MCF 10A (cell line): Measurements from ENCODE around the gene MAFF. TPM values are rescaled to one million over a fixed set of nuclear protein-coding genes. Genes with fewer than 3 reads are reported as not detected.

Experiments
- BruUV-seq: library from RNA; stranded (reverse); fragments of 400-500 nt; replicated peaks from 2 replicates; lab custom pipeline; 2021; lab: Mats Ljungman, UMichigan
- CTCF ChIA-PET: fragments of 300-600 bp; sonication (Branson Sonifier 250); formaldehyde crosslinking; extraction: SDS; loops from one replicate; lab custom pipeline; 2021; ENCODE audit warnings: antibody characterized with exemption, inconsistent platforms; lab: Yijun Ruan, JAX
- POLR2A ChIA-PET: fragments of 300-600, 350-650 bp; sonication (Branson Sonifier 250); formaldehyde crosslinking; extraction: SDS; loops from one replicate; lab custom pipeline; 2020; ENCODE audit warnings: antibody characterized with exemption, inconsistent platforms; lab: Yijun Ruan, JAX
- DNase-seq: peaks from one replicate; pipeline ENCODE4 v3.0.0-alpha.2; 2018; ENCODE audit not compliant: unreplicated experiment
- H3K27ac Mint-ChIP-seq: one replicate; pipeline ENCODE4 v1.8.0; 2022; ENCODE audit warnings: mild to moderate bottlenecking, low read depth, mixed read lengths; ENCODE audit not compliant: unreplicated experiment
- H3K27me3 Mint-ChIP-seq: one replicate; pipeline ENCODE4 v1.8.0; 2022; ENCODE audit warnings: mixed read lengths; ENCODE audit not compliant: insufficient read depth, unreplicated experiment
- H3K36me3 Mint-ChIP-seq: one replicate; pipeline ENCODE4 v1.8.0; 2022; ENCODE audit warnings: mild to moderate bottlenecking, moderate library complexity, mixed read lengths; ENCODE audit not compliant: insufficient read depth, unreplicated experiment
- H3K4me1 Mint-ChIP-seq: one replicate; pipeline ENCODE4 v1.8.0; 2022; ENCODE audit warnings: mixed read lengths; ENCODE audit not compliant: insufficient read depth, unreplicated experiment
- H3K4me3 Mint-ChIP-seq: one replicate; pipeline ENCODE4 v1.8.0; 2022; ENCODE audit warnings: mild to moderate bottlenecking, moderate library complexity, mixed read lengths; ENCODE audit not compliant: unreplicated experiment
- H3K9me3 Mint-ChIP-seq: one replicate; pipeline ENCODE4 v1.8.0; 2022; ENCODE audit warnings: mixed read lengths; ENCODE audit not compliant: unreplicated experiment
- intact Hi-C: fragments of 100-400 bp; cut with micrococcal nuclease; formaldehyde crosslinking; loops from 2 replicates; pipeline ENCODE4 v1.14.1; 2022
- total RNA-seq: library from RNA; stranded (reverse); gene quantifications from 2 replicates; pipeline ENCODE4 v1.2.3, GENCODE V29; 2022
- TF ChIP-seq, protein P1 (sequence below): fragments of 200-600 bp; IDR thresholded peaks from one replicate; pipeline ENCODE4 v1.8.0; 2022; ENCODE audit warnings: antibody characterized with exemption, mild to moderate bottlenecking; ENCODE audit not compliant: unreplicated experiment

MAFF gene
- total RNA-seq, 1 experiment from 2014 or later = 71.4 TPM

- peaks cover 75% of the 10 kb centered on the region for H3K36me3 Mint-ChIP-seq
- H3K27ac Mint-ChIP-seq = peak overlapping the region; percentile 85
- no peak overlapping the region for H3K4me3 Mint-ChIP-seq
- no TSS peak for BruUV-seq
- intact Hi-C loops = no loop called here
- TF ChIP-seq, protein P1, sequence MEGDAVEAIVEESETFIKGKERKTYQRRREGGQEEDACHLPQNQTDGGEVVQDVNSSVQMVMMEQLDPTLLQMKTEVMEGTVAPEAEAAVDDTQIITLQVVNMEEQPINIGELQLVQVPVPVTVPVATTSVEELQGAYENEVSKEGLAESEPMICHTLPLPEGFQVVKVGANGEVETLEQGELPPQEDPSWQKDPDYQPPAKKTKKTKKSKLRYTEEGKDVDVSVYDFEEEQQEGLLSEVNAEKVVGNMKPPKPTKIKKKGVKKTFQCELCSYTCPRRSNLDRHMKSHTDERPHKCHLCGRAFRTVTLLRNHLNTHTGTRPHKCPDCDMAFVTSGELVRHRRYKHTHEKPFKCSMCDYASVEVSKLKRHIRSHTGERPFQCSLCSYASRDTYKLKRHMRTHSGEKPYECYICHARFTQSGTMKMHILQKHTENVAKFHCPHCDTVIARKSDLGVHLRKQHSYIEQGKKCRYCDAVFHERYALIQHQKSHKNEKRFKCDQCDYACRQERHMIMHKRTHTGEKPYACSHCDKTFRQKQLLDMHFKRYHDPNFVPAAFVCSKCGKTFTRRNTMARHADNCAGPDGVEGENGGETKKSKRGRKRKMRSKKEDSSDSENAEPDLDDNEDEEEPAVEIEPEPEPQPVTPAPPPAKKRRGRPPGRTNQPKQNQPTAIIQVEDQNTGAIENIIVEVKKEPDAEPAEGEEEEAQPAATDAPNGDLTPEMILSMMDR = no peak
- no peak for DNase-seq
- peaks cover 36% of the 10 kb centered on the region for H3K4me1 Mint-ChIP-seq
- no peaks in the 10 kb centered on the region for H3K27me3 Mint-ChIP-seq
- CTCF ChIA-PET = interaction anchor here (0.6 kb wide), 1 partner anchor 10 kb away, joined by 3 read pairs; no protein-coding TSS in a partner anchor
- no peaks in the 10 kb centered on the region for H3K9me3 Mint-ChIP-seq
- POLR2A ChIA-PET = no interaction called here
Observed at GRCh38 chr22:38214302-38215056, 12.7 kb downstream of the MAFF start.

DNA sequence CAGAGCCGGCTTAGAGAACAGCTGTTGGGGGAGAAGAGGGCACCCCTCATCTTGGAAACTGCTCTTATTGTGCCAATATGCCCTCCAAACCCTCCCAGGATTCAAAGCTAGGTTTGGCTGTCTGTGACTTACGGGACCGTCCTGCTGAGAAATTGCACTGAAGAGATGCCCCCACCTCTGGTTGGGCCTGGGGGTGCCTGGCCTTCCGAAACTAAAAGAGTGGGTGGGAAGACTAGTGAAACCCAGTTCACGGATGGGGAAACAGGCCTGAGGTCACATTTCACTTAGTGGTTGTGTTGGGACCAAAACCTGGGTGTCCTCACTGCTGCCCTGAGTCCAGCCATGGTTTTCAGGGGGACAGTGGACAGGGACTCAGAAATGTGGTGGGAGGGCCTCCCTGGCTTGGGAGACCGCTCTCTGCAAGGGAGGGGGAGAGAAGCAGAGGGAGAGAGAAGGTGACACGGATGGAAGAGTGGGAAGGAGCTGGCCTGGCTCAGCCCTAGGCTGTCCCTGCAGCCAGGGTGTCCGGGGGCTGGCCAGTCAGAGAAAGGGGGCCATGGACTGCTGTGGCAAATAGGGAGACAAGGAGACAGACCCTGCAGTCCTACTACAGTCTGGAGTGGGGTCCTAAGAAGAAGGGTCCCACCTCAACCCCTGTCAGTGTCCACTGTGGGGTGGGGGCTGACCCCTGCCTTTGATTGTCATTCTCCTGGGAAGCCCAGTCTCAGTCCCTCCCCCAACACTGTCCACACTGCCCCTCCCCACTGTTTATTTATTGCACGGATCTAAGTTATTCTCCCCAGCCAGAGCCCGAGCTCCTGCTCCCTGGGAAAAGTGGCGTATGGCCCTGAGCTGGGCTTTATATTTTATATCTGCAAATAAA is 13.6 kb downstream of the MAFF start:
- peaks cover 39% of the 10 kb centered on the region for H3K4me1 Mint-ChIP-seq
- POLR2A ChIA-PET = interaction anchor here (0.9 kb wide), 1 partner anchor 10 kb away, joined by 4 read pairs; no protein-coding TSS in a partner anchor
- H3K9me3 Mint-ChIP-seq = no peaks in the 10 kb centered on the region

GRCh38 chr22:38218661-38219622 is 17.1 kb downstream of the MAFF start:
- peaks cover 48% of the 10 kb centered on the region for H3K4me1 Mint-ChIP-seq
- BruUV-seq = TSS peak; percentile 9
- intact Hi-C loops = no loop called here

More for the DNA sequence above, 13.6 kb downstream of the MAFF start:
- BruUV-seq = no TSS peak
- no peak overlapping the region for H3K4me3 Mint-ChIP-seq
- H3K27me3 Mint-ChIP-seq = no peaks in the 10 kb centered on the region
- H3K36me3 Mint-ChIP-seq = peaks cover 70% of the 10 kb centered on the region
- intact Hi-C loops = no loop called here
- DNase-seq = no peak
- CTCF ChIA-PET = interaction anchor here (0.7 kb wide), 1 partner anchor 8 kb away, joined by 3 read pairs; no protein-coding TSS in a partner anchor
- TF ChIP-seq, protein P1 = no peak
- H3K27ac Mint-ChIP-seq = peak overlapping the region; percentile 85

More at GRCh38 chr22:38218661-38219622, 17.1 kb downstream of the MAFF start:
- Mint-ChIP-seq H3K36me3 (peaks cover 64% of the 10 kb centered on the region), H3K27ac (peak overlapping the region; percentile 97), H3K27me3 (no peaks in the 10 kb centered on the region), H3K4me3 (peak overlapping the region; percentile 26), H3K9me3 (no peaks in the 10 kb centered on the region)
- ChIA-PET CTCF (interaction anchor here (0.5 to 1.3 kb wide), 6 partner anchors 21 to 1842 kb away, joined by 3 to 4 read pairs (median 4); no protein-coding TSS in a partner anchor), POLR2A (interaction anchor here (0.6 to 4.8 kb wide), 24 partner anchors 9 to 481 kb away, joined by 3 to 64 read pairs (median 3); partner anchors contain the start of genes MAFF, PICK1 and PLA2G6)
- TF ChIP-seq, protein P1 = no peak
- peak; percentile 93 for DNase-seq
